GM12892 (cell line): ENCODE data around the gene KIAA1191.

Source experiments
- POLR2A ChIP-seq: IDR thresholded peaks from 2 replicates; pipeline ENCODE4 v1.6.1; 2011; ENCODE audit warnings: low read depth, low read length, control low read depth
- POLR2AphosphoS5 ChIP-seq: IDR thresholded peaks from 2 replicates; pipeline ENCODE4 v1.6.1; 2011; ENCODE audit warnings: low read depth, low read length, control low read depth

DNA sequence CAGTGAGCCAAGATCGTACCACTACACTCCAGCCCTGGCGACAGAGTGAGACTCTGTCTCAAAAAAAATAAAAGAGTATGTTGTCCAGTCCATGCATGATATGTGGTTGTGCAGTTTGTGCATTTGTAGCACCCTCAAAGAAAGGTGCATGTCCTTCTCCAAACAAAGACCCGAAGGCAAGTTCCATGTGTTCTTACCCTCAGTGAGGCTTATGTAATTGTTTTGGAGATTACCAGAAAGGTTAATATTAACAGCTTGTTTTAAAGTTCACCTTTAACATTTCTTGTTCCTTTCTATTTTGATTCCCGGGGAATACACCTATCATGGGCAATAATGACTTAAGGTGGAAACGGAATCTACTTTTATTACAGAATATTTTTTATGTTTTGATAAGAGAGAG is 22.3 kb downstream of the KIAA1191 start:
- TF ChIP-seq POLR2A (no peak), POLR2AphosphoS5 (no peak)
